ENCODE results near the gene DACT1. TPM values are rescaled to one million over a fixed set of nuclear protein-coding genes. Genes with fewer than 3 reads are reported as not detected.

Gene DACT1
- total and polyA plus RNA-seq, 4 donors = 0.32 to 3.8 (median 1.6) TPM

DNA sequence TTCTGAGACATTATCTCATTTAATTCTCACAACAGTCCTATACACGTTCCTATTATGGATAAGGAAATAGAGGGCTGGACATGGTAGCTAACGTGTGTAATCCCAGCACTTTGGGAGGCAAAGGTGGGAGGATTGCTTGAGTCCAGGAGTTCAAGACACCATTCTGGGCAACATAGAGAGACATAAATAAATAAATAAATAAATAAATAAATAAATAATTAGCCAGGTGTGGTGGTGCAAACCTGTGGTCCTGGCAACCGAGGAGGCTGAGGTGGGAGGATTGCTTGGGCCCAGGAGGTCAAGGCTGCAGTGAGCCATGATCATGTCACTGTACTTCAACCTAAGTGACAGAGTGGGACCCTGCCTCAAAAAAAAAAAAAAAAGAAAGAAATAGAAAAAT, 22.6 kb downstream of the DACT1 start (continued):
- TF ChIP-seq, protein P1, sequence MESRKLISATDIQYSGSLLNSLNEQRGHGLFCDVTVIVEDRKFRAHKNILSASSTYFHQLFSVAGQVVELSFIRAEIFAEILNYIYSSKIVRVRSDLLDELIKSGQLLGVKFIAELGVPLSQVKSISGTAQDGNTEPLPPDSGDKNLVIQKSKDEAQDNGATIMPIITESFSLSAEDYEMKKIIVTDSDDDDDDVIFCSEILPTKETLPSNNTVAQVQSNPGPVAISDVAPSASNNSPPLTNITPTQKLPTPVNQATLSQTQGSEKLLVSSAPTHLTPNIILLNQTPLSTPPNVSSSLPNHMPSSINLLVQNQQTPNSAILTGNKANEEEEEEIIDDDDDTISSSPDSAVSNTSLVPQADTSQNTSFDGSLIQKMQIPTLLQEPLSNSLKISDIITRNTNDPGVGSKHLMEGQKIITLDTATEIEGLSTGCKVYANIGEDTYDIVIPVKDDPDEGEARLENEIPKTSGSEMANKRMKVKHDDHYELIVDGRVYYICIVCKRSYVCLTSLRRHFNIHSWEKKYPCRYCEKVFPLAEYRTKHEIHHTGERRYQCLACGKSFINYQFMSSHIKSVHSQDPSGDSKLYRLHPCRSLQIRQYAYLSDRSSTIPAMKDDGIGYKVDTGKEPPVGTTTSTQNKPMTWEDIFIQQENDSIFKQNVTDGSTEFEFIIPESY (IDR thresholded peaks at IDR 0.05) = no peak

DNA sequence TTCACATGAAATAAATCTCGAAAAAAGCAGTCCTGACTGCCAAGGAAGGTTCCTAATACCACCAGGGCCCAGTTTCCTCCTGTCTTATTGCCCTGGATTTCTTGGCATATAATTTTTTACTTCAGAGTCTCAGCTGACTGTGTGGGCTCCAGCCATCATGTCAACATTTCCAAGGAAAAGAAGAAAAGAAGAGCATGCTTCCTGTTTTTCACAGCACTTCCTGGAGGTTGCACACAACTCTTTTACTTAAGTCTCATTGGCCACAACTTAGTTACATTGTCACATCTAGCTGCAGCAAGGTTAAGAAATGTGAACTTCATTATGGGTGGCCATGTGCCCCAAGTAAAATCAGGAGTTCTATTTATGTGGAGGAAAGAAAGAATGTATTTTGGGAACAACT, 24.3 kb downstream of the DACT1 start:
- H3K27ac ChIP-seq (ENCODE audit: low read depth in 1 of 2, low read length in 2 of 2) = no peak overlapping the region
- H3K9ac ChIP-seq (ENCODE audit: low read depth in 1 of 2, low read length in 2 of 2) = no peak overlapping the region
- H3K4me3 ChIP-seq (ENCODE audit: low read depth in 1 of 3, low read length in 3 of 3) = no peak overlapping the region
- no peaks in the 10 kb centered on the region for H3K4me1 ChIP-seq (ENCODE audit: control insufficient read depth in 4 of 4, insufficient read depth in 4 of 4, low read length in 3 of 4)
- H3K27me3 ChIP-seq (ENCODE audit: control insufficient read depth in 4 of 4, insufficient read depth in 4 of 4, low read length in 3 of 4) = no peaks in the 10 kb centered on the region
- H3K36me3 ChIP-seq (ENCODE audit: control insufficient read depth in 4 of 4, insufficient read depth in 3 of 4, low read depth in 1 of 4, low read length in 3 of 4) = no peaks in the 10 kb centered on the region
- DNase-seq (ENCODE audit: low spot score) = no peak
- TF ChIP-seq YY1 (IDR thresholded peaks at IDR 0.05) (no peak), NR2F2 (IDR thresholded peaks at IDR 0.05) (no peak), HNF4G (IDR thresholded peaks at IDR 0.05) (no peak), RXRA (IDR thresholded peaks at IDR 0.05) (no peak), HNF4A (conservative IDR thresholded peaks at IDR 0.05) (no peak), SP1 (IDR thresholded peaks at IDR 0.05) (no peak), GABPA (IDR thresholded peaks at IDR 0.05 in 1 of 2, conservative IDR thresholded peaks at IDR 0.05 in 1 of 2) (no peak), JUND (IDR thresholded peaks at IDR 0.05) (no peak), EGR1 (IDR thresholded peaks at IDR 0.05; ENCODE audit: low read depth in 2 of 2) (no peak), FOXA1 (IDR thresholded peaks at IDR 0.05) (no peak)
- TF ChIP-seq, protein P2, sequence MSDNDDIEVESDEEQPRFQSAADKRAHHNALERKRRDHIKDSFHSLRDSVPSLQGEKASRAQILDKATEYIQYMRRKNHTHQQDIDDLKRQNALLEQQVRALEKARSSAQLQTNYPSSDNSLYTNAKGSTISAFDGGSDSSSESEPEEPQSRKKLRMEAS (IDR thresholded peaks at IDR 0.05) = no peak
- TF ChIP-seq, protein P3, sequence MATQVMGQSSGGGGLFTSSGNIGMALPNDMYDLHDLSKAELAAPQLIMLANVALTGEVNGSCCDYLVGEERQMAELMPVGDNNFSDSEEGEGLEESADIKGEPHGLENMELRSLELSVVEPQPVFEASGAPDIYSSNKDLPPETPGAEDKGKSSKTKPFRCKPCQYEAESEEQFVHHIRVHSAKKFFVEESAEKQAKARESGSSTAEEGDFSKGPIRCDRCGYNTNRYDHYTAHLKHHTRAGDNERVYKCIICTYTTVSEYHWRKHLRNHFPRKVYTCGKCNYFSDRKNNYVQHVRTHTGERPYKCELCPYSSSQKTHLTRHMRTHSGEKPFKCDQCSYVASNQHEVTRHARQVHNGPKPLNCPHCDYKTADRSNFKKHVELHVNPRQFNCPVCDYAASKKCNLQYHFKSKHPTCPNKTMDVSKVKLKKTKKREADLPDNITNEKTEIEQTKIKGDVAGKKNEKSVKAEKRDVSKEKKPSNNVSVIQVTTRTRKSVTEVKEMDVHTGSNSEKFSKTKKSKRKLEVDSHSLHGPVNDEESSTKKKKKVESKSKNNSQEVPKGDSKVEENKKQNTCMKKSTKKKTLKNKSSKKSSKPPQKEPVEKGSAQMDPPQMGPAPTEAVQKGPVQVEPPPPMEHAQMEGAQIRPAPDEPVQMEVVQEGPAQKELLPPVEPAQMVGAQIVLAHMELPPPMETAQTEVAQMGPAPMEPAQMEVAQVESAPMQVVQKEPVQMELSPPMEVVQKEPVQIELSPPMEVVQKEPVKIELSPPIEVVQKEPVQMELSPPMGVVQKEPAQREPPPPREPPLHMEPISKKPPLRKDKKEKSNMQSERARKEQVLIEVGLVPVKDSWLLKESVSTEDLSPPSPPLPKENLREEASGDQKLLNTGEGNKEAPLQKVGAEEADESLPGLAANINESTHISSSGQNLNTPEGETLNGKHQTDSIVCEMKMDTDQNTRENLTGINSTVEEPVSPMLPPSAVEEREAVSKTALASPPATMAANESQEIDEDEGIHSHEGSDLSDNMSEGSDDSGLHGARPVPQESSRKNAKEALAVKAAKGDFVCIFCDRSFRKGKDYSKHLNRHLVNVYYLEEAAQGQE (IDR thresholded peaks at IDR 0.05) = no peak
- TF ChIP-seq, protein P4, sequence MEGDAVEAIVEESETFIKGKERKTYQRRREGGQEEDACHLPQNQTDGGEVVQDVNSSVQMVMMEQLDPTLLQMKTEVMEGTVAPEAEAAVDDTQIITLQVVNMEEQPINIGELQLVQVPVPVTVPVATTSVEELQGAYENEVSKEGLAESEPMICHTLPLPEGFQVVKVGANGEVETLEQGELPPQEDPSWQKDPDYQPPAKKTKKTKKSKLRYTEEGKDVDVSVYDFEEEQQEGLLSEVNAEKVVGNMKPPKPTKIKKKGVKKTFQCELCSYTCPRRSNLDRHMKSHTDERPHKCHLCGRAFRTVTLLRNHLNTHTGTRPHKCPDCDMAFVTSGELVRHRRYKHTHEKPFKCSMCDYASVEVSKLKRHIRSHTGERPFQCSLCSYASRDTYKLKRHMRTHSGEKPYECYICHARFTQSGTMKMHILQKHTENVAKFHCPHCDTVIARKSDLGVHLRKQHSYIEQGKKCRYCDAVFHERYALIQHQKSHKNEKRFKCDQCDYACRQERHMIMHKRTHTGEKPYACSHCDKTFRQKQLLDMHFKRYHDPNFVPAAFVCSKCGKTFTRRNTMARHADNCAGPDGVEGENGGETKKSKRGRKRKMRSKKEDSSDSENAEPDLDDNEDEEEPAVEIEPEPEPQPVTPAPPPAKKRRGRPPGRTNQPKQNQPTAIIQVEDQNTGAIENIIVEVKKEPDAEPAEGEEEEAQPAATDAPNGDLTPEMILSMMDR (IDR thresholded peaks at IDR 0.05; ENCODE audit: low read depth, low read length, missing input control) = no peak
- no peaks in the 10 kb centered on the region for H3K9me3 ChIP-seq (ENCODE audit: control insufficient read depth in 4 of 4, low read length in 3 of 4)
- 51% methylated on average over 1 of the region's 1 CpG for WGBS

DNA sequence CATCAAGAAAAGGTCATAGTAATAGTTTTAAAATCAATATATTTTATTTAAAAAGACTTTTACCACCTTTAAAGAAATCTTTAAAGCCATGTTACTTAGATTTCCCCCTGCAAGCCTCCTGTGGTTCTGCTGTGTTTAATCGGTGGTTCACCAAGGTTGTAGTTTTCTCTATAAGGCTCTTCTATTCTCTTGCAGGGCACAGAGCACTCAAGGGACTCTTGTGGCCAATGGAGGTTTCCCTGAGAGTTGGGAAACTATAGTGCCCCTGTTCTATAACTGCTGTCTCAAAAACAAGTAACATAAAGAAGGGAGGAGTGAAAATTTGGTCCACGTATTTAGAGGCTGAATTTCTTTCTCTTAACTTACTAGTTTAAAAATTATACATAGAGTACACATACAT, 25.0 kb downstream of the DACT1 start:
- Histone ChIP-seq H3K27ac (ENCODE audit: low read depth in 1 of 2, low read length in 2 of 2) (no peak overlapping the region), H3K4me3 (ENCODE audit: low read depth in 1 of 3, low read length in 3 of 3) (no peak overlapping the region), H3K36me3 (ENCODE audit: control insufficient read depth in 4 of 4, insufficient read depth in 3 of 4, low read depth in 1 of 4, low read length in 3 of 4) (no peaks in the 10 kb centered on the region), H3K4me1 (ENCODE audit: control insufficient read depth in 4 of 4, insufficient read depth in 4 of 4, low read length in 3 of 4) (no peaks in the 10 kb centered on the region), H3K9ac (ENCODE audit: low read depth in 1 of 2, low read length in 2 of 2) (no peak overlapping the region), H3K9me3 (ENCODE audit: control insufficient read depth in 4 of 4, low read length in 3 of 4) (no peaks in the 10 kb centered on the region), H3K27me3 (ENCODE audit: control insufficient read depth in 4 of 4, insufficient read depth in 4 of 4, low read length in 3 of 4) (no peaks in the 10 kb centered on the region)
- DNase-seq (ENCODE audit: low spot score) = no peak
- WGBS = 81% methylated on average over 2 of the region's 2 CpGs
- TF ChIP-seq, protein P4 (IDR thresholded peaks at IDR 0.05; ENCODE audit: low read depth, low read length, missing input control) = no peak
- no peak for TF ChIP-seq RAD21 (IDR thresholded peaks at IDR 0.05)
- TF ChIP-seq, protein P5, sequence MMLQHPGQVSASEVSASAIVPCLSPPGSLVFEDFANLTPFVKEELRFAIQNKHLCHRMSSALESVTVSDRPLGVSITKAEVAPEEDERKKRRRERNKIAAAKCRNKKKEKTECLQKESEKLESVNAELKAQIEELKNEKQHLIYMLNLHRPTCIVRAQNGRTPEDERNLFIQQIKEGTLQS (IDR thresholded peaks at IDR 0.05) = no peak
- TF ChIP-seq, protein P1 (IDR thresholded peaks at IDR 0.05) = no peak
- TF ChIP-seq RXRA (IDR thresholded peaks at IDR 0.05) = no peak
- no peak for TF ChIP-seq TAF1 (conservative IDR thresholded peaks at IDR 0.05)
- TF ChIP-seq EGR1 (IDR thresholded peaks at IDR 0.05; ENCODE audit: low read depth in 2 of 2) = no peak
- TF ChIP-seq YY1 (IDR thresholded peaks at IDR 0.05) = no peak
- no peak for TF ChIP-seq GABPA (IDR thresholded peaks at IDR 0.05 in 1 of 2, conservative IDR thresholded peaks at IDR 0.05 in 1 of 2)
- TF ChIP-seq HNF4G (IDR thresholded peaks at IDR 0.05) = no peak
- TF ChIP-seq FOXA2 (IDR thresholded peaks at IDR 0.05) = no peak
- TF ChIP-seq SP1 (IDR thresholded peaks at IDR 0.05) = no peak
